DND-41 (cell line): Measurements from ENCODE around the gene SCNN1A.
"Not testable (repeated sequence)": the region's sequence is repeated elsewhere in the genome, so short reads cannot be mapped to it uniquely, and the experiment has no call there.

Experiments
- ATAC-seq: fragments of 200-7000 bp; cut with Tn5 transposase; 3 replicates; pipeline ENCODE4 v1.9.1; 2021; ENCODE audit warnings: low read depth; ENCODE audit not compliant: insufficient read depth
- DNase-seq: peaks from one replicate; pipeline ENCODE4 v3.0.0-alpha.2; 2020
- H2AFZ ChIP-seq: 2 replicates; pipeline ENCODE4 v1.6.0; 2012; ENCODE audit warnings: low read depth, low read length
- H3K27ac ChIP-seq: 2 replicates; pipeline ENCODE4 v1.5.1; 2012; ENCODE audit warnings: low read length, inconsistent platforms
- H3K27me3 ChIP-seq: fragments of 200-600 bp; sonication (generic); 2 replicates; pipeline ENCODE4 v1.6.0; 2012; ENCODE audit warnings: low read length, mild to moderate bottlenecking, inconsistent platforms; ENCODE audit not compliant: insufficient read depth, poor library complexity
- H3K36me3 ChIP-seq: 2 replicates; pipeline ENCODE4 v1.5.1; 2012; ENCODE audit warnings: low read length, inconsistent platforms; ENCODE audit not compliant: insufficient read depth
- H3K4me1 ChIP-seq: 2 replicates; pipeline ENCODE4 v1.5.1; 2012; ENCODE audit warnings: mild to moderate bottlenecking, low read length; ENCODE audit not compliant: insufficient read depth
- H3K4me2 ChIP-seq: 2 replicates; pipeline ENCODE4 v1.6.0; 2012; ENCODE audit warnings: mild to moderate bottlenecking, moderate library complexity, low read length, inconsistent platforms; ENCODE audit not compliant: insufficient read depth
- H3K4me3 ChIP-seq, 2 experiments: fragments of 200-600 bp in 1 of 2; shearing (Covaris generic) in 1 of 2; 2 replicates each; pipeline ENCODE4 v1.5.1; 2012 to 2016; ENCODE audit warnings: inconsistent platforms in 2 of 2, low read length in 2 of 2, mild to moderate bottlenecking in 2 of 2, low read depth in 1 of 2, moderate library complexity in 1 of 2
- H3K79me2 ChIP-seq: 2 replicates; pipeline ENCODE4 v1.6.0; 2012; ENCODE audit warnings: low read length, inconsistent platforms; ENCODE audit not compliant: insufficient read depth
- H3K9ac ChIP-seq: 2 replicates; pipeline ENCODE4 v1.6.0; 2012; ENCODE audit warnings: low read depth, mild to moderate bottlenecking, inconsistent platforms, low read length, moderate library complexity
- H3K9me3 ChIP-seq: 2 replicates; pipeline ENCODE4 v1.5.1; 2012; ENCODE audit warnings: low read length, moderate library complexity, mild to moderate bottlenecking, inconsistent platforms; ENCODE audit not compliant: insufficient read depth, severe bottlenecking
- H4K20me1 ChIP-seq: 2 replicates; pipeline ENCODE4 v1.6.0; 2012; ENCODE audit warnings: low read length; ENCODE audit not compliant: insufficient read depth
- CTCF ChIP-seq: IDR thresholded peaks from 2 replicates; pipeline ENCODE4 v1.5.1; 2012; ENCODE audit warnings: borderline replicate concordance, low read length, moderate library complexity, mild to moderate bottlenecking; ENCODE audit not compliant: poor library complexity, severe bottlenecking; ENCODE audit errors: extremely low read depth
- EZH2 ChIP-seq: IDR thresholded peaks from 3 replicates; pipeline ENCODE4 v1.6.1; 2012; ENCODE audit warnings: borderline replicate concordance, low read depth, mild to moderate bottlenecking, moderate library complexity, low read length, inconsistent platforms; ENCODE audit not compliant: severe bottlenecking

SCNN1A gene

DNA sequence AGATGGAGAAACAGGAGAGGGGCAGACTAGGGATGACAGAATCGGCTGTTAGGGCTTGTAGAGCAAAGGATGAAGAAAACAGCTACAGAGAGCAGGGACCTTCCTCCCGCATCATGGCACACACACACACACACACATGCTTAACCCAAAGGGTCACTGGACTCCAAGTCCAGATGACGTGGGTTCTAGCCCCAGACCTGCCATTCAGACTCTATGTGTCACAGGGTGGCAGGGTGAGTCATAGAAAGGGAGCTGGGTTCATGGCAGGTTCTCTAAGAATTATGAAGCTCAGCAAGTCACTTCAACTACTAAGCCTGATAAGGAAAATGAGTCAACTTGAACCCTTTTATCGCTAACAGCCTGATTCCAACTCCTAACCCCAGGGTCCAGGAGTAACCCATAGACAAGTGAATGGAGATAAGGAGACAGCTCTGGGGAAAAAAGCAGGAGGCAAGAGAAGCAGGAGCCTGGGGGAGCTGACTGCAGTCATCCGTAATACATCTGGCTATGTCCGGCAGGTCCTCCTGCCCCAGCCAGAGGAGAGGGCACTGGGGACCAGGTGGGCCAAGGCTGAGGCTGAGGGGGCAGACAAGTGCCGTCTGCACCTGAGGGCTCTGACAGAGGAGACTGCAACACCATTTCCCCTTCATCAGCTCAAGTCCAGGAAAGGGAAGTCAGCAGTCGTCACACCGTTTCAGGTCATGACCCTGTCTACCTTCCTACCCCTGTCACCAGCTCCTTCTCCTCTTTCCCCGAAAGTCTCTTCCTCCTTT, 29.9 kb downstream of the SCNN1A start:
- Histone ChIP-seq H3K36me3 (peaks cover 10% of the 10 kb centered on the region; the same call in 1 of the 2 replicates), H3K9ac (no peak overlapping the region), H2AFZ (no peak overlapping the region), H3K4me1 (peaks cover 20% of the 10 kb centered on the region), H3K79me2 (peaks cover 20% of the 10 kb centered on the region), H3K27me3 (no peaks in the 10 kb centered on the region), H3K9me3 (no peaks in the 10 kb centered on the region), H4K20me1 (no peaks in the 10 kb centered on the region), H3K4me2 (no peak overlapping the region), H3K4me3 (no peak overlapping the region), H3K27ac (no peak overlapping the region)
- DNase-seq: no peak
- ATAC-seq: no peak
- TF ChIP-seq EZH2 (no peak), CTCF (no peak)

DNA sequence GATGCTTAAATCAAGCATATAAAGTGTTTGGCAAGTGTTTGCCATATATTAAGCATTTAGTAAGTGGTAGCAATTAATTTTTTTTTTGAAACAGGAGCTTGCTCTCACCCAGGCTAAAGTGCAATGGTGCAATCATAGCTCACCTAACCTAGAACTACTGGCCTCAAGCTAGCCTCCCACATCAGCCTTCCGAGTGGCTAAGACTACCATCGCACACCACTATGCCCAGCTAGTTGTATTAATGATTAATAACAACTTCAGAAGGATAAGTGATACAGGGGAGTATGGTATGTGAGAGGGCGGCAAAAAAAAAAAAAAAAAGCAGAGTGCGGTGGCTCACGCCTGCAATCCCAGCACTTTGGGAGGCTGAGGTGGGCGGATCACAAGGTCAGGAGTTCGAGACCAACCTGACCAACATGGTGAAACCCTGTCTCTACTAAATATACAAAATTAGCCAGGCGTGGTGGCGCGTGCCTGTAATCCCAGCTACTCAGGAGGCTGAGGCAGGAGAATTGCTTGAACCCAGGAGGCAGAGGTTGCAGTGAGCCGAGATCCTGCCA, 31.2 kb downstream of the SCNN1A start:
- H3K9ac ChIP-seq, ATAC-seq, H3K4me3 ChIP-seq, H3K27ac ChIP-seq, H3K4me2 ChIP-seq, H4K20me1 ChIP-seq, DNase-seq, H2AFZ ChIP-seq, H3K27me3 ChIP-seq, H3K9me3 ChIP-seq: not testable (repeated sequence)
- H3K79me2 ChIP-seq: peaks cover 33% of the 10 kb centered on the region
- H3K4me1 ChIP-seq: peaks cover 33% of the 10 kb centered on the region
- peaks cover 17% of the 10 kb centered on the region for H3K36me3 ChIP-seq

- Histone ChIP-seq H3K9me3 (no peaks in the 10 kb centered on the region), H3K27me3 (no peaks in the 10 kb centered on the region), H3K4me2 (no peak overlapping the region), H2AFZ (no peak overlapping the region), H4K20me1 (peaks cover 6% of the 10 kb centered on the region; the same call in 1 of the 2 replicates), H3K79me2 (peaks cover 40% of the 10 kb centered on the region), H3K4me1 (peaks cover 40% of the 10 kb centered on the region), H3K27ac (no peak overlapping the region; the same call in none of the 2 replicates), H3K4me3 (no peak overlapping the region), H3K9ac (no peak overlapping the region), H3K36me3 (peaks cover 19% of the 10 kb centered on the region)
- no peak for DNase-seq
- no peak for TF ChIP-seq CTCF
- ATAC-seq: no peak
These were observed 31.8 kb downstream of the SCNN1A start for GRCh38 chr12:6343518-6343917.

- TF ChIP-seq EZH2 (no peak), CTCF (no peak)
- H3K79me2 ChIP-seq: peaks cover 52% of the 10 kb centered on the region
These were observed 33.0 kb downstream of the SCNN1A start for GRCh38 chr12:6342140-6342889.

More at GRCh38 chr12:6342140-6342889, 33.0 kb downstream of the SCNN1A start:
- Histone ChIP-seq H2AFZ (peak overlapping the region; percentile 87), H3K9me3 (no peaks in the 10 kb centered on the region), H3K27me3 (no peaks in the 10 kb centered on the region), H3K27ac (peak overlapping the region; percentile 98), H3K4me3 (peak overlapping the region; percentile 57 to 72; a peak in 3 of 4 replicates), H3K36me3 (peaks cover 19% of the 10 kb centered on the region), H3K4me1 (peaks cover 47% of the 10 kb centered on the region), H3K4me2 (peak overlapping the region; percentile 88), H4K20me1 (peaks cover 6% of the 10 kb centered on the region; the same call in 1 of the 2 replicates), H3K9ac (peak overlapping the region; percentile 83)
- DNase-seq (no peak), ATAC-seq (no peak)
